Measurements from ENCODE around the gene PIERCE2. TPM values are rescaled to one million over a fixed set of nuclear protein-coding genes. Genes with fewer than 3 reads are reported as not detected.
"Not testable (repeated sequence)": the region's sequence is repeated elsewhere in the genome, so short reads cannot be mapped to it uniquely, and the experiment has no call there.

The PIERCE2 gene
- total and polyA plus RNA-seq, 7 donors: 2.5 to 15.0 (median 6.1) TPM

DNA sequence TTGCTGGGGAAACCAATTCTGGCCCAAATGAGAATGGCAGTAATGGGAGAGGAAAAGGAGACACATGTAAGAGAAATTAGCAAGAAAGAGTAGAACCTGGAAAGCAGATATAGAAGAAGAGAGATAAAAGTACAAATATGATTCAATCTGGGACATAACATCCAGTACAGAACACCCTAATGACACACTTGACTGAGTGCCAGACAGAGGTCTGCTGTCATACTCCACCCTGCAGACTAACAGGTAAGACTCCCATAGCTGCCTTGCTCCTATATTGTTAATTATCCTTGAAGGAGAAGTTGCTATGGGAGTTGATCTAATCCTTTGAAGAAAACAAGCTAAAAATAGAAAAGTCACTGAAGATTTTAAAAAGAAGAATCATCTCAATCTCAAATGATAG is 21.3 kb upstream of the PIERCE2 start:
- no peak overlapping the region for H3K27ac ChIP-seq
- TF ChIP-seq, protein P1, sequence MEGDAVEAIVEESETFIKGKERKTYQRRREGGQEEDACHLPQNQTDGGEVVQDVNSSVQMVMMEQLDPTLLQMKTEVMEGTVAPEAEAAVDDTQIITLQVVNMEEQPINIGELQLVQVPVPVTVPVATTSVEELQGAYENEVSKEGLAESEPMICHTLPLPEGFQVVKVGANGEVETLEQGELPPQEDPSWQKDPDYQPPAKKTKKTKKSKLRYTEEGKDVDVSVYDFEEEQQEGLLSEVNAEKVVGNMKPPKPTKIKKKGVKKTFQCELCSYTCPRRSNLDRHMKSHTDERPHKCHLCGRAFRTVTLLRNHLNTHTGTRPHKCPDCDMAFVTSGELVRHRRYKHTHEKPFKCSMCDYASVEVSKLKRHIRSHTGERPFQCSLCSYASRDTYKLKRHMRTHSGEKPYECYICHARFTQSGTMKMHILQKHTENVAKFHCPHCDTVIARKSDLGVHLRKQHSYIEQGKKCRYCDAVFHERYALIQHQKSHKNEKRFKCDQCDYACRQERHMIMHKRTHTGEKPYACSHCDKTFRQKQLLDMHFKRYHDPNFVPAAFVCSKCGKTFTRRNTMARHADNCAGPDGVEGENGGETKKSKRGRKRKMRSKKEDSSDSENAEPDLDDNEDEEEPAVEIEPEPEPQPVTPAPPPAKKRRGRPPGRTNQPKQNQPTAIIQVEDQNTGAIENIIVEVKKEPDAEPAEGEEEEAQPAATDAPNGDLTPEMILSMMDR (IDR thresholded peaks at IDR 0.05): no peak
- peaks cover 6% of the 10 kb centered on the region for H3K4me1 ChIP-seq
- H3K4me3 ChIP-seq: no peak overlapping the region
- H3K27me3 ChIP-seq (ENCODE audit: insufficient read depth in 3 of 3, low read length in 2 of 3): no peaks in the 10 kb centered on the region
- peaks cover 5 to 65% of the 10 kb centered on the region in 2 donors for H3K36me3 ChIP-seq (ENCODE audit: insufficient read depth in 1 of 2, low read depth in 1 of 2)
- ATAC-seq (peak in 3 of 4 donors; percentile 50 to 70 (median 70)), DNase-seq (no peak)
- intact Hi-C loops (cut with DNase I): no loop called here
- no peaks in the 10 kb centered on the region for H3K9me3 ChIP-seq

DNA sequence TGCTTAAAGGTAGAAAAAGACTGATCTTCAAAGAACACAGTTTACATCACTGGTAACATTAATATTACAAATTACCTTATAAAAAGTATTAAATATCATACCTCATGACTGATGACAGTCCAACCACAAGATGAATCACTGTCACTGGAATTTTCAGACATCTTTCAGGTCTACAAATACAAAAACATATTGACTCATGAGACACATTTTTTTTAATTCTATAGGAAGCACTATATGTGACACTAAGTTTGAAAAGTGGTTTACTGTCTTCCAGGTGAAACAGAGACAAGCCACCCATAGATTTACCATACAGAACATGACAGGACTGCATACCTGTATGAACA is 19.1 kb upstream of the PIERCE2 start:
- Histone ChIP-seq H3K27me3 (ENCODE audit: insufficient read depth in 3 of 3, low read length in 2 of 3) (no peaks in the 10 kb centered on the region), H3K36me3 (ENCODE audit: insufficient read depth in 1 of 2, low read depth in 1 of 2) (peaks cover 0 to 44% of the 10 kb centered on the region in 2 donors), H3K4me1 (peaks cover 12% of the 10 kb centered on the region), H3K27ac (peak overlapping the region; percentile 69), H3K9me3 (no peaks in the 10 kb centered on the region), H3K4me3 (no peak overlapping the region)
- ATAC-seq (peak; percentile 44 to 65 (median 60)), DNase-seq (no peak)
- TF ChIP-seq, protein P1 (IDR thresholded peaks at IDR 0.05): no peak
- intact Hi-C loops (cut with DNase I): no loop called here

DNA sequence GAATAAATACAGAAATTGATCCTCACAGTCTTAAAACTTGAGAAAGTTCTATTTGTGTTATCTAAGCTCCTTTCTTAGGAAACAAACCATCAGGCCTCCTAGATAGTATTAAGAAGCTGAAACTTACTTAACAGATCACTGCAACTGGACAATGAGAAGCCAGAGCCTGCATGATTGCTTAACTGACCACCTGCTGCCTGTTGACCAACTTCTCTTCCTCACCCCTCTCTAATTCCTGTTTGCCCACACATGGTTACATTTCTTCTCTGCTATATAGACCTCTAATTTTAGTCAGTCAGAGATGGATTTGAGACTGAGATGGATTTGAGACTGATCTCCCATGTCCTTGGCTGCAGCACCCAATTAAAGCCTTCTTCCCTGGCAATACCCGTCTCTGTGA is 13.6 kb upstream of the PIERCE2 start:
- peaks cover 9% of the 10 kb centered on the region for H3K4me1 ChIP-seq
- H3K27me3 ChIP-seq (ENCODE audit: insufficient read depth in 3 of 3, low read length in 2 of 3): no peaks in the 10 kb centered on the region
- peak overlapping the region; percentile 86 for H3K27ac ChIP-seq
- DNase-seq (peak; percentile 32 to 57), ATAC-seq (peak; percentile 92 to 98 (median 96))
- TF ChIP-seq, protein P1 (IDR thresholded peaks at IDR 0.05): no peak
- intact Hi-C loops (cut with DNase I): no loop called here
- H3K4me3 ChIP-seq: no peak overlapping the region
- H3K36me3 ChIP-seq (ENCODE audit: insufficient read depth in 1 of 2, low read depth in 1 of 2): peaks cover 0 to 13% of the 10 kb centered on the region in 2 donors
- peaks cover 7% of the 10 kb centered on the region for H3K9me3 ChIP-seq
- WGBS, 3 donors: 40 to 94% (median 66%) methylated on average over 1 of the region's 1 CpG

DNA sequence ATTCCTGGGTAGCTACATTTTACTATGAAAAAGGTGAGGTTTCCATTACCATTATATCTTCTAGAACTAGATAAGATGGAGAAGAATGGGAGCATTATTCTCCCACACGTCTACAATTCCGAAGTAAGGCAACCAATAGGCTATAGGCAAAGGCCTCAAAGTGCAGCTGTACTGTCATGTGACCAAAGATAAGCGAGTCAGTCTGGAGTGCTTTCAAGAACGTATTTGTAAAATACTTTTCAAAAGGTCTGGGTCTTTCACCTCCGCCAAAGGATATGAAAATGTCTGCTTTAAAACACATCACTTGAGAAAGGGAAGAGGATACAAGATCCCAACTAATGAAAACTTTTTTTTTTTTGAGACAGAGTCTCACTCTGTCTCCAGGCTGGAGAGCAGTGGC is 10.1 kb upstream of the PIERCE2 start:
- TF ChIP-seq, protein P1 (IDR thresholded peaks at IDR 0.05): no peak
- intact Hi-C loops (cut with DNase I): no loop called here
- H3K27me3 ChIP-seq (ENCODE audit: insufficient read depth in 3 of 3, low read length in 2 of 3): no peaks in the 10 kb centered on the region
- H3K27ac ChIP-seq: no peak overlapping the region
- 92 to 97% (median 97%) methylated on average over 5 of the region's 5 CpGs for WGBS, 3 donors
- H3K4me1 ChIP-seq: peaks cover 20% of the 10 kb centered on the region
- ATAC-seq: no peak
- no peak for DNase-seq
- no peak overlapping the region for H3K4me3 ChIP-seq
- H3K36me3 ChIP-seq (ENCODE audit: insufficient read depth in 1 of 2, low read depth in 1 of 2): peaks cover 0 to 13% of the 10 kb centered on the region in 2 donors
- H3K9me3 ChIP-seq: peaks cover 7% of the 10 kb centered on the region

DNA sequence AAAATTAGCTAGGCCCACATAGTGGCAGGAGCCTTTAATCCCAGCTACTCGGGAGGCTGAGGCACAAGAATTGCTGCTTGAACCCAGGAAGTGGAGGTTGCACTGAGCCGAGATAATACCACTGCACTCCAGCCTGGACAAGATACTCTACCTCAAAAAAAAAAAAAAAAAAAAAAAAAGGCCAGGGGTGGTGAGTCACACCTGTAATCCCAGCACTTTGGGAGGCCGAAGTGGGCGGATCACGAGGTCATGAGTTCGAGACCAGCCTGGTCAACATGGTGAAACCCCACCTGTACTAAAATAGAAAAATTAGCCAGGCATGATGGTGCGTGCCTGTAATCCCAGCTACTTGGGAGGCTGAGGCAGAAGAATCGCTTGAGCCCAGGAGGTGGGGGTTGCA is 8.2 kb upstream of the PIERCE2 start:
- not testable (repeated sequence) for ATAC-seq; H3K9me3 ChIP-seq; H3K4me3 ChIP-seq; H3K27ac ChIP-seq; DNase-seq; H3K27me3 ChIP-seq (ENCODE audit: insufficient read depth in 3 of 3, low read length in 2 of 3)
- intact Hi-C loops (cut with DNase I): loop anchor here in 1 of 2 donors (10.0 kb wide), 1 partner anchor 205 kb away; the partner anchor contains the start of gene RSL24D1
- Histone ChIP-seq H3K36me3 (ENCODE audit: insufficient read depth in 1 of 2, low read depth in 1 of 2) (peaks cover 0 to 13% of the 10 kb centered on the region in 2 donors), H3K4me1 (peaks cover 28% of the 10 kb centered on the region)
- 87 to 96% (median 89%) methylated on average over 8 of the region's 8 CpGs for WGBS, 3 donors
